GM18520 (cell line): Measurements from ENCODE around the gene HNF4A.

Source experiments
- ATAC-seq: cut with Tn5 transposase; IDR thresholded peaks from one replicate; pipeline ENCODE4 v1.9.1; 2021; ENCODE audit not compliant: unreplicated experiment

HNF4A gene

GRCh38 chr20:44439318-44439717 lies 83.8 kb downstream of the HNF4A start:
- no peak for ATAC-seq

- no peak for ATAC-seq
Observed at GRCh38 chr20:44442298-44443070, 87.0 kb downstream of the HNF4A start.

DNA sequence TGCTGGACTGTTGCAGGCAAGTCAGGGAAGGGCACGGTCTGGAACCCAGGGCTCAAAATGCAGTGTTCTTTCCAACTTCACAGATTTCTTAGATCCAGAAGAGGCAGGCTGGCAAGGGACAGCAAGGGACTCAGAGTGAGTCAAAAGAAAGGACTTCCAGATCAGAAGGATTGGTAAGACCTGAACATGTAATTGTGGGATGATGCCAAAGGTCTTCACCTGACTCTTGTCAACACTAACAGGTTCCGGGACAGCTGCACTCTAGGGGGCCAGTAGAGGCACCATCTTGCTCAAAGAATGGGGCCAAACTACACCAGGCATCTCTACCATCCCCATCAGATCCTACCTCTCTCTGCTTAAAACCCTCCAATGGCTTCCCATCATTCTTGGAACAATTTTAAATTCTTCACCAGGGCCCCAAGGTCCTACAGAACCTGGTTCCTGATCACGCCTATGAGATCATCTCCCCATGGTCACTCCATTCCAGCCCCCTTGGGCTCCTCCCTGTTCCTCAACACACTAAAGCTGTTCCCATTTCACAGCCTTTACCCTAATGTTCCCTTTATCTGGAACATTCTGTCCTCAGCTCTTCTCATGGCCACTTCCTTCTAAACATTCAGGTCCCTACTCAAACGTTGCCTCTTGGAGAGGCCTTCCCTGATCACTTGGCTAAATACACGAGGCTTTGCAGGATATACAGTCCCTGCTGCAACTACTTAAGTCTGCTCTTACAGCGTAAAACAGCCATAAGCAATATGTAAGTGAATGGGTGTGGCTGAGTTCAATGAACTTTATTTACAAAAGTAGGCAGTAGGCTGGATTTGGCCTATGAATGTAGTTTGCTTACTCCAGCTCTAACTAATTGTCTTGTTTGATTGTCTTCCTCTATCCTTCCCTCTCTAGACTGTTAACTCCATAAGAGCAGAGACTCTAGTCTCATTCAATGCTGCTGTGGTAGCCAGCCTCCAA lies 90.5 kb downstream of the HNF4A start:
- no peak for ATAC-seq

GRCh38 chr20:44447827-44448419 lies 92.4 kb downstream of the HNF4A start:
- ATAC-seq = no peak

DNA sequence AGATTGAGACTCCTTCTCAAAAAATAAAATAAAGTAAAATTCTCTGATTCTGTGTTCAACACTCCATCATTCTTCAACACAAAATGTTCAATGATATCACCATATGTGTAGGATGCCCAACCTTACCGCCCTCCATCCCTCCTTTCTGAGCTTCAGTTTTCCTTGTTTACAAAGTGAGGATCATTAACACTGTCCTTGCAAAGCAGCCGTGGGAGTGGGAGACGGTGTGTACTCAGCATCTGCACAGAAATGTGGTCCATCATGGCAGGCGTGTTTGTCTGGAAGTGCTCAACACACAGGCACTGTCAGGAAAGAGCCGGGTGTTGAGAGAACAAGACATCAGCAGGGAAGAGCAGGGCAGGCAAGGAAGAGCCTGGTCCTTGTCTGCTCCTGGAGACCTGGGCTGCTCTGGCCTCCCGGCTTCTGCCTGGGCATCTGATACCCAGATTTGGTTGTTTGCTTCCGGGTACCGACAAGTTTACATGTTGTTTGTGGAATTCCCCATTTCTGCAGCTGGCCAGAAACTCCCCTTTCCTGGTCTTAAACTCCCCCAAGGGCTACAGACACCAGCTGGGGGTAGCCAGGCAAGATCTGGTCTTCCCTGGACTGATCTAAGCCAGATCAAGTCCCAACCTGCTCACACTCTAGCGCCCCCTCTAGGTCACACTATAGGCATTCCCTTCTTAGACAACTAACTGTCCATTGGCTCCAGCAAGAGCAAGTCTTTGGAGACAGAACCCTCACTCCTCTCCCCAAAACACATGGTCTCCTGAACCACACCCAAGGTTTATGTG lies 93.5 kb downstream of the HNF4A start:
- ATAC-seq = no peak

- ATAC-seq = no peak
Observed at GRCh38 chr20:44449864-44450263, 94.4 kb downstream of the HNF4A start.

GRCh38 chr20:44450281-44450889 lies 94.9 kb downstream of the HNF4A start:
- ATAC-seq = no peak

- ATAC-seq = no peak
Observed at GRCh38 chr20:44450903-44451450, 95.5 kb downstream of the HNF4A start.

- no peak for ATAC-seq
Observed at GRCh38 chr20:44454306-44454963, 98.9 kb downstream of the HNF4A start.

- no peak for ATAC-seq
Observed at GRCh38 chr20:44455126-44455525, 99.6 kb downstream of the HNF4A start.

DNA sequence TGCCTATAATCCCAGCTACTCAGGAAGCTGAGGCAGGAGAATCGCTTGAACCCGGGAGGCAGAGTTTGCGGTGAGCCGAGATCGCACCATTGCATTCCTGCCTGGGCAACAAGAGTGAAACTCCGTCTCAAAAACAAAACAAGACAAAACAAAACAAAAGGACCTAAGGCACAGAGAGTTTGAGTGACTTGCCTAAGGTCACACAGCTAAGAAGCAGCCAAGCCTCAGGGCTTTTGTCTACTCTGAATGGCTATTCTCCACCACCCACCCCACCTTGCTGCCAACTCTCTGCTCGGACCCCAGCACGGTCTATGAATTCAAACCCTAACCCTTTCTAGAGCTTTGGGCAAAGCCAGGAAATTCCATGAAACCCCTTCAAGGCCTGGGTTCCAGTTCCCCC lies 101.1 kb downstream of the HNF4A start:
- ATAC-seq = no peak

DNA sequence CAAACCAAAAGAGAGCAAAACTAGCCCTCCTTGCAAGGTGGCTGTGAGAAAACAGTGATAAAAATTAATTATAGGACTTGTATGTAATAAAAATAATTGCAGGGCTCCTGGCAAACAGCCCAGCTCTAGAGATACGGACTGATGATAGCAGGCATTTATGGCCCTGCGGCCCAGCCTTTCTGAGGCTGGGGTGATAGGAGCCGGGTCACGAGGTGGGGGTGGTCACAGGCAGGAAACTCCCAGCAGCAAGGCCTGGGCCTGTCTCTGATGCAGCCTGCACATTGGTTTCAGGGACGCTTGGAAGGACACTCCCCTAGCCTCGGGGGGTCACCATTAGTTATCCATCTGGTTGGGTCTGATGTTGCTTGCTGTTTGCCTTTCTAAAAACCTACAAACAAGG lies 101.5 kb downstream of the HNF4A start:
- no peak for ATAC-seq

DNA sequence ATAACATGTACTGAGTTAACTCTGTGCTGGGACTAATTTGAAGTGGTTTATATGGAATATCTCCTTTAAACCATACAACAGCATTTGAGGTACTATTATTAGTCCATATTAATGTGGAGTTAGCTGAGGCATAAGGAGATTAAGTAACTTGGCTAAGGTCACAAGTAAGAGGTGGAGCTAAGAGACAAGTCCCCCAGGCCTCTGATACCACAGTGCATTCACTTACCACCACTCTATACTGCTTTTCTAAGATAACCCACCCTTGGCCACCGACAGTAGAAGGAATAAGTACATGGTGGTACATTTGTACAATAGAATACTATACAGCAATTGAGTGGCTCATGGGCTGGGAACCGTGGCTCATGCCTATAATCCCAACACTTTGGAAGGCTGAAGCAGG lies 103.8 kb downstream of the HNF4A start:
- no peak for ATAC-seq

DNA sequence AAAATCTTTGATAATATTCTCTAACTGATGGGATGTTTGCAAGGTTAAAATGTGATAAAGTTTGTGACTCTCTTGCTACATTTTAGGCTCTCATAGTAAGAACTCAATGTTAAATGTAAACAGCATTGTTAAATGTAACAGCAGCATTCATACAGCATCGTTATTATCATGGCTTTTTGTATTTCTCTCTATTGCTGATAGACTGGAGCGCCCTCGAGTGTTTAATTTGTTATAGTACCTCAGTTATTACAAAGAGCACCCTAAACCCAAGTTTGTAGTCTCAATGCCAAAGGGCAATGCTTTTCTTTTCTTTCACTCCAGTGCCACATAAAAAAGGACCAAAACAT lies 105.3 kb downstream of the HNF4A start:
- ATAC-seq = no peak

DNA sequence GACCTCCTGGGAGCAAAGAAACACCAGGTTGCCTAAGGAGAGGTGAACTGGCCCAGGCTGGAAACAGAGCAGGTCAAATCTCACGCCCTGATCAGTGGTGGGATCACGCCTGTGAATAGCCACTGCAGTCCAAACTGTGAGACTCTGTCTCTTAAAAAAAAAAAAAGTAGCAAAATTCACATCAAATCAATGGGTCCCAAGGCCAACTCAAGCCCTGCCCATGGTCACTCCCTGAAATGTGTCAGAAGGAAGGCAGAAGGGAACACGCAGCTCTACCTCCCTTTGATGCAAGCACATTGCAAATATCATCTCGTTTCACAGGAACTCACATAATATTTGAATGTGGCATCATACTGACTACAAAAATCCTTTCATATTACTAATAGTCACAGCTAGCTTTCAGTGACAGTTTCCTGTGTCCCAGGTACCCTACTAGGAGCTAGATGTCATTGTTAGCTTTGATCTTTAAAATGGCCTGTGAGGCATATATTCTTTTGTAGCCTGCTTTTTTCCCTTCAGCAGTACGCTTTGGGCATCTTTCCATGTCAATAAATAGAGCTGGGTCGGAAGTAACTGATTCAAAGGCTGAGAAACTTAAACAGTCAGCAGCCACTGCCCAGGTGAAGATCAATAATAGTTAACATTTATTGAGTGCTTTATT lies 105.8 kb downstream of the HNF4A start:
- no peak for ATAC-seq

GRCh38 chr20:44461803-44462174 lies 106.3 kb downstream of the HNF4A start:
- no peak for ATAC-seq

- no peak for ATAC-seq
Observed at GRCh38 chr20:44463466-44463865, 108.0 kb downstream of the HNF4A start.

DNA sequence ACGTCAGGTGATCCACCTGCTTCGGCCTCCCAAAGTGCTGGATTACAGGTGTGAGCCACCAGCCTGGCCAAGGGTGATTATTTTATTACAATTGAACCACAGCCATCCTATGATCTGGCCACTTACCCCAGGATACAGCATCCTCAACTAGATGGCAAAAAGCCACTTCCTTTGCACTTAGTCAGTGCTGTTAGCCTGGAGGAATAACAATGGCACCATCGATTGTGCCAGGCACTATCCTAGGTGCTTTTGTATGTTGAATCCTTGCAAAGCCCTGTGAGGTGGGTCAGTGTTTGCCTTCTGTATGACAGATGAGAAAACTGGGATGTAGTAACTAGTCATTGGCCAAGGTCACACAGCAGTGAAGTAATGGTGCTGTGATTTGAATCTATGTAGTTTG lies 109.0 kb downstream of the HNF4A start:
- no peak for ATAC-seq

GRCh38 chr20:44465001-44465560 lies 109.6 kb downstream of the HNF4A start:
- ATAC-seq = no peak
